ENCODE measurements around the gene BHMT. TPM values are rescaled to one million over a fixed set of nuclear protein-coding genes. Genes with fewer than 3 reads are reported as not detected.

The BHMT gene
- total RNA-seq, 2 donors from 2014 or later: 0.81 to 1.3 TPM

- Mint-ChIP-seq H3K9me3 (peaks cover 21% of the 10 kb centered on the region), H3K27me3 (ENCODE audit: insufficient read depth) (peaks cover 17% of the 10 kb centered on the region), H3K36me3 (ENCODE audit: low read depth) (peaks cover 2% of the 10 kb centered on the region), H3K4me3 (peak within 1 kb of the TSS; percentile 29), H3K4me1 (peaks cover 14% of the 10 kb centered on the region), H3K27ac (no peak within 1 kb of the TSS)
- no peak for DNase-seq
- Histone ChIP-seq H3K36me3 (ENCODE audit: control insufficient read depth, insufficient read depth, low read length) (no peaks in the 10 kb centered on the region), H3K9ac (ENCODE audit: extremely low read depth, low read length, poor library complexity, severe bottlenecking) (no peak within 1 kb of the TSS), H3K9me3 (ENCODE audit: control insufficient read depth, low read length) (peaks cover 12% of the 10 kb centered on the region), H3K4me1 (ENCODE audit: control insufficient read depth, insufficient read depth, low read length) (no peaks in the 10 kb centered on the region), H3K27ac (ENCODE audit: low read depth, low read length) (no peak within 1 kb of the TSS), H3K27me3 (ENCODE audit: control insufficient read depth, insufficient read depth, low read length, poor library complexity, severe bottlenecking) (no peaks in the 10 kb centered on the region), H3K4me3 (ENCODE audit: low read length) (no peak within 1 kb of the TSS)
- TF ChIP-seq CTCF (conservative IDR thresholded peaks at IDR 0.05): no peak
- 97% methylated on average over 41 to 79 of the region's 79 CpGs for WGBS, 2 experiments (ENCODE audit: insufficient coverage in 1 of 2, insufficient read length in 1 of 2)
Measured at GRCh38 chr5:79069488-79070349, 41.9 kb upstream of the BHMT start, which contains the start of the genes BHMT2 and DMGDH. Gene BHMT2 (plus strand): TSS chr5:79069767. CDS start chr5:79069783, 16 bp downstream. Gene DMGDH (minus strand): TSS chr5:79069674. CDS start chr5:79069620, 54 bp downstream.

- Mint-ChIP-seq H3K9me3 (peaks cover 22% of the 10 kb centered on the region), H3K4me1 (peaks cover 14% of the 10 kb centered on the region), H3K27me3 (ENCODE audit: insufficient read depth) (peaks cover 17% of the 10 kb centered on the region), H3K36me3 (ENCODE audit: low read depth) (peaks cover 2% of the 10 kb centered on the region), H3K4me3 (no peak overlapping the region), H3K27ac (no peak overlapping the region)
- no peak for TF ChIP-seq CTCF (conservative IDR thresholded peaks at IDR 0.05)
- 88 to 100% methylated on average over 2 to 9 of the region's 9 CpGs for WGBS, 2 experiments (ENCODE audit: insufficient coverage in 1 of 2, insufficient read length in 1 of 2)
- DNase-seq: no peak
- peaks cover 12% of the 10 kb centered on the region for H3K9me3 ChIP-seq (ENCODE audit: control insufficient read depth, low read length)
- H3K9ac ChIP-seq (ENCODE audit: extremely low read depth, low read length, poor library complexity, severe bottlenecking): no peak overlapping the region
- no peaks in the 10 kb centered on the region for H3K27me3 ChIP-seq (ENCODE audit: control insufficient read depth, insufficient read depth, low read length, poor library complexity, severe bottlenecking)
- no peaks in the 10 kb centered on the region for H3K4me1 ChIP-seq (ENCODE audit: control insufficient read depth, insufficient read depth, low read length)
- H3K27ac ChIP-seq (ENCODE audit: low read depth, low read length): no peak overlapping the region
- H3K36me3 ChIP-seq (ENCODE audit: control insufficient read depth, insufficient read depth, low read length): no peaks in the 10 kb centered on the region
- no peak overlapping the region for H3K4me3 ChIP-seq (ENCODE audit: low read length)
Measured at GRCh38 chr5:79070350-79070667, 41.3 kb upstream of the BHMT start.

- H3K4me3 ChIP-seq (ENCODE audit: low read length): no peak overlapping the region
- no peaks in the 10 kb centered on the region for H3K36me3 ChIP-seq (ENCODE audit: control insufficient read depth, insufficient read depth, low read length)
- no peak overlapping the region for H3K9ac ChIP-seq (ENCODE audit: extremely low read depth, low read length, poor library complexity, severe bottlenecking)
- H3K4me1 ChIP-seq (ENCODE audit: control insufficient read depth, insufficient read depth, low read length): no peaks in the 10 kb centered on the region
- no peak for DNase-seq
- Mint-ChIP-seq H3K27ac (no peak overlapping the region), H3K4me1 (peaks cover 14% of the 10 kb centered on the region), H3K4me3 (no peak overlapping the region), H3K36me3 (ENCODE audit: low read depth) (peaks cover 2% of the 10 kb centered on the region), H3K27me3 (ENCODE audit: insufficient read depth) (peaks cover 17% of the 10 kb centered on the region), H3K9me3 (peaks cover 22% of the 10 kb centered on the region)
- H3K9me3 ChIP-seq (ENCODE audit: control insufficient read depth, low read length): peaks cover 12% of the 10 kb centered on the region
- 88 to 92% methylated on average over 5 to 6 of the region's 6 CpGs for whole genome bisulfite sequencing, 2 experiments (ENCODE audit: insufficient coverage in 1 of 2, insufficient read length in 1 of 2)
- H3K27me3 ChIP-seq (ENCODE audit: control insufficient read depth, insufficient read depth, low read length, poor library complexity, severe bottlenecking): no peaks in the 10 kb centered on the region
- no peak for TF ChIP-seq CTCF (conservative IDR thresholded peaks at IDR 0.05)
- no peak overlapping the region for H3K27ac ChIP-seq (ENCODE audit: low read depth, low read length)
Measured at GRCh38 chr5:79074641-79075040, 37.0 kb upstream of the BHMT start.
